ENCODE results near the gene RAD51B. TPM values are rescaled to one million over a fixed set of nuclear protein-coding genes. Genes with fewer than 3 reads are reported as not detected.

The RAD51B gene
- total and polyA plus RNA-seq, 9 of the 15 experiments (the other 6 are each of a cell fraction or from before 2014, with no cell fraction given) = 8.5 to 17.3 (median 11.3) TPM

GRCh38 chr14:68295316-68295816 lies 475.8 kb downstream of the RAD51B start (continued):
- no peak for TF ChIP-seq CTCF (IDR thresholded peaks at IDR 0.05 in 2 of 3, conservative IDR thresholded peaks at IDR 0.05 in 1 of 3; ENCODE audit: insufficient read depth in 2 of 3, low read depth in 1 of 3, low read length in 3 of 3)
- no peak for TF ChIP-seq THRB (CRISPR knock-in tag; conservative IDR thresholded peaks at IDR 0.05)
- TF ChIP-seq ZZZ3 (IDR thresholded peaks at IDR 0.05) = no peak
- TF ChIP-seq ZNF384 (IDR thresholded peaks at IDR 0.05; ENCODE audit: low read depth, low read length) = no peak
- no peak for TF ChIP-seq NFXL1 (CRISPR knock-in tag; IDR thresholded peaks at IDR 0.05)
- TF ChIP-seq NCOA6 (IDR thresholded peaks at IDR 0.05) = no peak
- TF ChIP-seq IRF1 (CRISPR knock-in tag; IDR thresholded peaks at IDR 0.05; ENCODE audit: borderline replicate concordance) = no peak
- no peak for TF ChIP-seq SNIP1 (IDR thresholded peaks at IDR 0.05; ENCODE audit: low read depth)
- TF ChIP-seq AFF1 (IDR thresholded peaks at IDR 0.05; ENCODE audit: low read depth in 1 of 2, partially characterized antibody in 2 of 2) = peak in 1 of 2 experiments; percentile 20
- no peak for TF ChIP-seq ZBTB9 (CRISPR knock-in tag; IDR thresholded peaks at IDR 0.05)
- TF ChIP-seq FOXO4 (CRISPR knock-in tag; IDR thresholded peaks at IDR 0.05) = no peak
- no peak for TF ChIP-seq NFATC3 (IDR thresholded peaks at IDR 0.05)
- no peak for TF ChIP-seq TAF1 (IDR thresholded peaks at IDR 0.05; ENCODE audit: control insufficient read depth, extremely low read depth, insufficient read depth, low read length, severe bottlenecking)
- TF ChIP-seq ZNF79 (CRISPR knock-in tag; IDR thresholded peaks at IDR 0.05; ENCODE audit: low read depth) = no peak
- TF ChIP-seq SMAD3 (CRISPR knock-in tag; conservative IDR thresholded peaks at IDR 0.05) = no peak
- no peak for TF ChIP-seq FOXJ3 (CRISPR knock-in tag; IDR thresholded peaks at IDR 0.05)

Data from K562 (cell line).